HG02763 (cell line): ENCODE measurements around the gene TMEM45B.
"Not testable (repeated sequence)": the region's sequence is repeated elsewhere in the genome, so short reads cannot be mapped to it uniquely, and the experiment has no call there.

Experiments used
- ATAC-seq: cut with Tn5 transposase; IDR thresholded peaks from one replicate; pipeline ENCODE4 v1.9.1; 2021; ENCODE audit warnings: mild to moderate bottlenecking, moderate library complexity; ENCODE audit not compliant: unreplicated experiment

The TMEM45B gene

DNA sequence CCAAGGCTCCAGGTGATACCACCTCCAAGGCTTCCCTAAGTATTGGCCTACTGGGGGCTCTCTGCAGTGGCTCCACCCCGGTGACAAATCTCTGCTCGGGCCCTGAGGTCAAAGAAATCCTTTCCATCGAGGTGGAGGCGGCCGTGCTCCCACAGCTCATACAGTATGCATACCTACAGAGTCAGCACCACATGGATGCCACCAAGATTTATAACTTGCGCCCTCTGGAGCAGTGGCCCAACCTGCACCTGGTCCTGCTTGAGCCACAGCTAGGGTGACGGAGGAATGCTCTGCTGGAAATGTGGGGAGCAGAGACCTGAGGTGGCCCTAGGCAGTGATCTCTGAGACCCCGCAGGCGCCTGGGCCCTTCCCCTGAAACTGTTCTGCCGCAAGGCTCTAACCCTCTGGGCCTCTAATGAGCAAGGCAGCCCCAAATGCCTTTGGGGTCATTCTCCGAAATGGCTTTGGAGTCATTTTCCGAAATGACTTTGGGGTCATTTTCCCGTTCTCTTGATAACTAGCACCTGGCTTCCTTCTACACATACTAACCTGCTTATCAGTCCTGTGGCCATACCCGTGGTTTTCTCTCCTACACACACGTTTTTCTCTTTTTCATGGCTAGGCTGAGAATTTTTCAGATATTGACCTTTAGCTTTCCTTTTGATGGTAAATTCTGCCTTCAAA is 33.9 kb downstream of the TMEM45B start:
- ATAC-seq, result no peak

GRCh38 chr11:129852125-129852740 is 36.6 kb downstream of the TMEM45B start:
- ATAC-seq, result no peak

GRCh38 chr11:129853518-129854231 is 38.0 kb downstream of the TMEM45B start:
- ATAC-seq, result no peak

- no peak for ATAC-seq
Observed at GRCh38 chr11:129854232-129854805, 38.7 kb downstream of the TMEM45B start.

DNA sequence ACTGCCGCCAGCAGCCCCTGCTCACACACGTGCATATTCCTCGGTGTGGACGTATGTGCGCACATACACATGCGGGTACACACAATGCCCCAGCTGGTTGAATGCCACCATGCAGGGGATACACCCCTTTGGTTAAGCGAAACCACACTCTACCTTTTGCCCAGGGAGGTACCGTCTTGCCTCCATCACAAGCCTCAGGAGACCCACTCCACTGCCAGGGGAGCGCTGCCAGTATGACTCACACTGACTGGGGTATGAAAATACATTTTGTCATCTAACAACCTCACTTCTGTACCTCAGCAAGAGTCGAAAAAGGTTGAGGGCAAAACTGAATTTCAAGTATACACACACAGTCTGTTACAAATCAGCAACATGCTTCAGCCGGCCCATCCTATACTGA is 39.4 kb downstream of the TMEM45B start:
- ATAC-seq, result no peak

DNA sequence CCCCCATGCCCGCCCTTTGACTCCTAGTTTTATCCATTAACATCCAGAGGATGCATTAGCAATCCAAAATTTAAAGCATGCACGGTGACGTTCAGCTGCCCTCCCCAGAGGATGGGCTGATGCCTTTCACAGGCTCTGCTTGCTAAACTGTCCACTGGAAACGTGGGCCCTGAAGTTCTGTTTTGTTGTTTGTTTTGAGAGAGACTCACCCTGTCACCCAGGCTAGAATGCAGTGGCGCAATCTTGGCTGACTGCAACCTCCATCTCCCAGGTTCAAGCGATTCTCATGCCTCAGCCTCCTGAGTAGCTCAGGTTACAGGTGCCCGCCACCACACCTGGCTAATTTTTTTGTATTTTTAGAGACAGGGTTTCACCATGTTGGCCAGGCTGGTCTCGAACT is 40.4 kb downstream of the TMEM45B start:
- no peak for ATAC-seq

DNA sequence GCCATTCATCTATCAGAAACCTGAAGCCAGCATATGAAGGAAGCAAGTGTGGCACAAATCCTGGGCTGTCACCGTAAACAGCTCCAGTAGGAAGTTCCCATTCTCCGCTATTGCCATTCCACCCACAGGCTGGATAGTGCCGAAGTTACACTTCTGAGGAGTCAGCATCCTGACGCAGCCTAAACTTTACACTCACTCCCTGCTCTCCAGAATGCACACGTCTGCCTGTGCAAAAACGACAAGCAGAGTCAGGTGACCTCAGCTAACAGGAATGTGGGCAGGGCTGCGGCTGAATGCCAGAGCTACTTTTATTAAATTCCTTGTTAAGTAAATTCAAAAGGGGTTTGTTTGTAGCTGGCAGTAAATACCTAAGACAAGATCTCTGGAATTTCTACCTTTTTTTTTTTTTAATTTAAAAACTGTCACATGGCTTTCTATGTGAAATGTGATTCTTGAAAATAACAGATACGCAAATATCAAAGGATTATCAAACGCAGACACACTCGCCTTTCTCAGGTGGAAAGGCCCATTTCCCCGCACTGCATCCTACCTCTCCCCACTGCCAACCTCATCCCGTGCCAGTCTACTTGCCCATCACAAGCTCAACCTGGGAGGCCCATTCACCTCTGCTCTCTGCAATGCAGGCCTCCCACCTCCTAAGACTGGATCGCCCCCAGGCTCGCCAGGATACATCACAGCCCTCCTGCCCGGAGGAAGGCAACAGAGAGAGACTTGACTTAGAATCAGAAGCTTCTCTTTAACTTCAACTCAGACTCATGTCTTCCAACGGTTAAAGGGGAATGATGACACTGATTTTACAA is 46.3 kb downstream of the TMEM45B start:
- ATAC-seq, result no peak

DNA sequence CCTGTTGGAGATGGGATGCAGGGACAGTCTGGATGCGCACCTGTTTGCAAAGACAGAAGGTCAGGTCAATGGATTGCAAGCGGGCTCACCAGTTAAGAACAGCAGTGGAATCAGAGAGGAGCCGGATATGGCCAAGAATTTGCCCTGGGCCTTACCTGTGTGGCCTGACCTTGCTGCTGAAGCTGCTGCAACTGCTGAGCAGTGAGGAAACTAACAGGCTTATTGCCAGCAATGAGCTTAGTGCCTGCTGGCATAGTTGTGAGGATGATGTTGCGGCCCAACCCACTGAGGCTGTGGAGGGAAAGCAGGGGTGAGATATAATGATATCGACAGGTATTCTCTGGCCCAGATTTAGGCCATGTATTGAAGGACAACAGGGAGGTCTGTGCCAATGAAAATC is 49.2 kb downstream of the TMEM45B start:
- no peak for ATAC-seq

DNA sequence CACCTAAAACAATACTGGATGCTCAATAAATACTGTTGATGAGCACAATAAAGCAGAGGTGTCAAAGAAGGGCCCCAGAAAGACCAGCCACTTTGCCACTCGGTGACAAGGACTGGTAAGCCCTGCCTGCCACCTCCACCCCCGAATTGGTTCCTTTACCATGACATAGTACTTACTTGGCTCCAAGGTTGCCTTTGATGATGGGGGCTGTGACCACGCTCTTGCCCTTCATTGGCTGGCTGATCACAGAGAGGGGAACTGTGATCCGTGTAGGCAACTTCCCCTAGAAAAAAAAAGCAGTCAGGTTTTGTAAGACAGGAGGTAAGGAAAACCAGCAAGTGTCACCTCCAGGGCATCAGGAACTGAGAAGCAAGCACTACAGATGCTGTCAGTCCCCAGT is 50.1 kb downstream of the TMEM45B start:
- no peak for ATAC-seq

GRCh38 chr11:129866311-129866710 is 50.7 kb downstream of the TMEM45B start:
- no peak for ATAC-seq

DNA sequence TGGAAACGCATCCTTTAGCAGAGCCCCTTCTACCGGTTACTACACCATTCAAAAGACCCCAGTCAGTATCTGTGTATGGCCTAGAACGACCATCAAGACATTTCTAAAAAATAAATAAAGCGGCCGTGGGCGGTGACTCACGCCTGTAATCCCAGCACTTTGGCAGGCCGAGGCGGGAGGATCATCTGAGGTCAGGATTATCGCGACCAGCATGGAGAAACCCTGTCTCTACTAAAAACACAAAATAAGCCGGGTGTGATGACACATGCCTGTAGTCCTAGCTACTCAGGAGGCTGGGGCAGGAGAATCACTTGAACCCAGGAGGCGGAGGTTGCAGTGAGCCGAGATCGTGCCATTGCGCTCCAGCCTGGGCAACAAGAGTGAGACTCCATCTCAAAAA is 53.0 kb downstream of the TMEM45B start:
- not testable (repeated sequence) for ATAC-seq

DNA sequence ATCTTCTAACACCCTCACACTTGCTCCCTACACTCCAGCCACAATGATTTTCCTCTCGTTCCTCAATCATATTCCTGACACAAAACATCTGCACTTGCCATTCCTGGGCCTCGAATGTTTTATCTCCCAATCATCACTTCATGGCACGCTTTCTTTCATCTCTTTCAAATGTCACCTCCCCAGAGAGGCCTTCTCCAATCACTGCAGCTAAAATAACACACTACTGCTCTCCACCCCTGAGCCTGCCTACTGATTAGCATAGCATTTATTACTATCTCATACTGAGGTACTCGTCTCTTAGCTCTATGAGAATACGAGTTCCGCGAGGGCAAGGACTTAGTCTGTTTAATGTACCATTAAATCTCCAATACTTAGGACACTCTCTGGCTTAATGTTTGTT is 56.3 kb downstream of the TMEM45B start:
- no peak for ATAC-seq

GRCh38 chr11:129880311-129880710 is 64.7 kb downstream of the TMEM45B start:
- ATAC-seq, result no peak

GRCh38 chr11:129881570-129882170 is 66.0 kb downstream of the TMEM45B start:
- no peak for ATAC-seq

DNA sequence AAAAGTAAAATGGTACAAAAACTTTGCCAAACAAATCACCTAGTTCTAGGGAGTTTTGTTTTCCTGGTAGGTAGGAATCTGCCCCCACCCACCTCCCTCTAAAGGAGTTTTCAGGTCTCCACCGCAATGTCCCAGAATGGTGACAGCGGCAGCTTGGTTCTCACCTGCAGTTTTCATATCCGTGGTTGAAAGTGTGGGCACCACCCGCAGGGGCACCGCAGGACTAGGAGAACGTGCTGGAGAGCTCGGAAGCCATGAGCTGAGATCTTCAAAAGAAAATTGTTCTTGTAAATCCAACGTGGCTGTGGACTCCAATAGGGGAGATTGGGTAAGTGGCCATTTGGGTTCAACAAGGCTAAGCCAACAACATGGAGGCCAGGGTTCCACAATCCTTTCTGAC is 68.9 kb downstream of the TMEM45B start:
- ATAC-seq, result no peak

DNA sequence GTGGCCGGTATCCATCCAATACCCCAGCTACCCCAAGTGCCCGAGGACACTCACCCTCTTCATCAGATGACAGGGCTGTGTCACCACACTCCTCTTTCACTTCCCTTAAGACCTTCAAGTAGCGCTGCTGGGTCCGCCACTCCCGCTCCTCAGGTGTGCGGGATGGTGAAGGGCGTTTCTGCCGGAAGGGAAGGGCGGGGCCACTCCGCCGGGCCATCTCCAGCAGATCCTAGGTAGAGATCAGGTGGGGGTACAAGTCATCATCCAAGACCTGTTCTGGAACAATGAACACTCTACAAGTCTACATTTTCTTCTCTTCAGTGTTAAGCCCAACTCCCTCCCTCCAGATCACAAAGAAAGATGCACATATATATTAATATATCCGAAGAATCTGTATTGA is 69.7 kb downstream of the TMEM45B start:
- no peak for ATAC-seq

GRCh38 chr11:129888451-129888850 is 72.8 kb downstream of the TMEM45B start:
- ATAC-seq, result no peak

DNA sequence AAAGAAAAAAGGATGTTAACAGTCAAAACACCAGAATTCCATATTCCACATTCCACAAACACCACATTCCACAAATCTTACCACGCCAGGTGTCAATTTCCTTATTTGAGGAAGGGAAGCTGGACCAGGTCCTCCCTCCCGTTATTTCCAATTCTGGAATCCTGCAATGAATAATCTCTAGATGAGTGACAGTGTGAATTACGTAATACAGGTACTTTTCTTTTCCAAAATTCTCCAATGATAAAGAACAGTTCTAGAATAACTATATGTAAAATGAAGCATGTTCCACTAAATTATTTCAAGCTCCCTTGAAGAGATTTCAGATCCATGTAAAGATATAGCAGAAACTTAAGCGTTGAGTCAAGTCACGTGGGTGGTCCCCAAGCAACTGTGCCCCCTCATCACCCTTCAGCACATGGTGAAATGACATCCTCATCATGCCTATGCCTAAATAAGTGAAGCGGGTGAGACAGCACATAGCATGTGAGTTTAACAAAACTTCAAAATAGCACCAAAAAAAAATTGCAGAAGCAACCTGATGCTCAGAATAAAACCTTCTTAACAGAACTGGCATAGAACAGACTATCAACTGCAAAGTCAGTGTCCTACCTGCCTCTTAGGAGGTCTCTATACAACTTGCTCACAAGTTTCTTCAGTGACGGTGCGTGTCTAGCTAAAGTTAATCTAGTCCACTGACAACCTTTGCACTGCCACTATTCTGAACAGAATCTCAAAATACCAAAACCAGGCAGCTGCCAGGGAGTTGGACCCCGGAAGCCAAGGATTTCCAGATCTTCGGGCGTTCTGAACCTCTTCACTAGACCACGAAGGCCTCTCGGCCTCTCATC is 78.9 kb downstream of the TMEM45B start:
- ATAC-seq, result peak; percentile 29

DNA sequence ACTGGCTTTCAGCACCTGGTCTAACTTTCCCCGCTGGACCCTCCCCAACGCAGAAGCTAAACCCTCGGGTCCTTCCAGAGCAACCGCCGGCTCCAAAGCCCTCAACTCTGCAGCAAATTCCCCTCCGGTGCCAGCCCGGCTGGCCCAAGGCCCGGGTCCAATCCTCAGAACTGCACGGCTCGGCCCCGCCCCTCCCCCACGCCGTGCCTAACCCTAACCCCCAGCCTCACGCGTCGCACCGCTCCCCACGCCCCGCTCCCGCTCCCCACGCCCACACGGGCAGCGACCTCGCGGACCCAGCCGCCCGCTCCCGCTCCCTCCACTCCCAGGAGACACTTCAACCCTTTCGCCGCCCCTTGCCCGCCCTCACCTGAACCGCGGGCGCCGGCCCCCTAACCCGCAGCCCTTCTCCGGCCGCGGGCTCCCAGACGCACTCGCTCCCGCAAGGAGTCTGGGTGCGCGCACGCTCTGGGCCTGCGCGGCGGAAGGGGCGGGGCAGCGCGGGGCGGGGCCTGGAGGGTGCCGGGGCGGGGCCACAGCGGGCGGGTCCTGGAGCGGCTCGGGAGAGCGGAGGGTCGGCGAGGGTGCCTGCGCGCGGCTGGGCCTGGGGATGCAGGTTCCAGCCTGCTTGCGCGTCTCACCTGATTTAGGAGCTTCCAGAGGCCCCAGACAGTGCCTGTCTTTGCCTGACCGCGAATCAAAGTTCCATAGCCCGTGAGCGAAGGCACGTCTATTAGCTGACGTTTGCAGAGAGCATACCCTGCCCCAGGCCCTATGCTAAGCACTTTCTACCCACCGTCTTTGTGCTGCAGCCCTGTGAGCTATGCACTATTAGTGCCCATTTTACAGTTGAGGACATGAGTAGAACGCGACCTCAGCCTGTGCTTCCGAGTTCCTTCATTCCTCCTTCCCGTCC is 79.7 kb downstream of the TMEM45B start, which contains the start of gene NFRKB:
Gene NFRKB (minus strand): TSS at position 453 of the 916 bp plus-strand sequence. CDS start 2,729 bp downstream, outside the sequence.
- ATAC-seq, result peak; percentile 94
